AG09309 (cell line): ENCODE results near the gene DPH3.

Experiments
- DNase-seq: peaks from one replicate; pipeline ENCODE4 v3.0.0-alpha.2; 2010; ENCODE audit warnings: low read depth
- H3K4me3 ChIP-seq: 2 replicates; pipeline ENCODE4 v1.5.1; 2011; ENCODE audit warnings: mild to moderate bottlenecking, low read depth, low read length, moderate library complexity; ENCODE audit not compliant: control insufficient read depth
- TF ChIP-seq, protein P1 (sequence below): IDR thresholded peaks from 2 replicates; pipeline ENCODE4 v1.5.1; 2011; ENCODE audit warnings: mild to moderate bottlenecking, low read depth, low read length, inconsistent platforms; ENCODE audit not compliant: insufficient read depth, control insufficient read depth; ENCODE audit errors: missing control alignments

The DPH3 gene

DNA sequence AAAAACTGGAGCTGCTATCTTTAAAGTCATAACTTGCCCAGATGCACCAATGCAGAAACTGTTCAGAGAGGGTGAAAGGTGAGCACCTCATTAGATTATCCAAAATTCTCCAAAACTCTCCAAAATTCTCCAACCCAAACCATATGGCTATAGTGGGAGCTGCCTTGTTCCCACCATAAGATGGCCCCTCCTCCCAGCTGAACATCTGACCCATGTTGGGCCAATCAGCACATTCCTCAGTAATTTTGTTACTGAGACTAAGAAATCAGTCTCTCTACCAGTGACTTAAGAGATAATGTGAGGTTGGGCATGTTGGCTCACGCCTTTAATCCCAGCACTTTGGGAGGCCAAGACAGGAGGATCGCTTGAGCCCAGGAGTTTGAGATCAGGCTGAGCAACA, 32.8 kb downstream of the DPH3 start:
- DNase-seq, result no peak
- no peak overlapping the region for H3K4me3 ChIP-seq
- TF ChIP-seq, protein P1, sequence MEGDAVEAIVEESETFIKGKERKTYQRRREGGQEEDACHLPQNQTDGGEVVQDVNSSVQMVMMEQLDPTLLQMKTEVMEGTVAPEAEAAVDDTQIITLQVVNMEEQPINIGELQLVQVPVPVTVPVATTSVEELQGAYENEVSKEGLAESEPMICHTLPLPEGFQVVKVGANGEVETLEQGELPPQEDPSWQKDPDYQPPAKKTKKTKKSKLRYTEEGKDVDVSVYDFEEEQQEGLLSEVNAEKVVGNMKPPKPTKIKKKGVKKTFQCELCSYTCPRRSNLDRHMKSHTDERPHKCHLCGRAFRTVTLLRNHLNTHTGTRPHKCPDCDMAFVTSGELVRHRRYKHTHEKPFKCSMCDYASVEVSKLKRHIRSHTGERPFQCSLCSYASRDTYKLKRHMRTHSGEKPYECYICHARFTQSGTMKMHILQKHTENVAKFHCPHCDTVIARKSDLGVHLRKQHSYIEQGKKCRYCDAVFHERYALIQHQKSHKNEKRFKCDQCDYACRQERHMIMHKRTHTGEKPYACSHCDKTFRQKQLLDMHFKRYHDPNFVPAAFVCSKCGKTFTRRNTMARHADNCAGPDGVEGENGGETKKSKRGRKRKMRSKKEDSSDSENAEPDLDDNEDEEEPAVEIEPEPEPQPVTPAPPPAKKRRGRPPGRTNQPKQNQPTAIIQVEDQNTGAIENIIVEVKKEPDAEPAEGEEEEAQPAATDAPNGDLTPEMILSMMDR, result no peak

DNA sequence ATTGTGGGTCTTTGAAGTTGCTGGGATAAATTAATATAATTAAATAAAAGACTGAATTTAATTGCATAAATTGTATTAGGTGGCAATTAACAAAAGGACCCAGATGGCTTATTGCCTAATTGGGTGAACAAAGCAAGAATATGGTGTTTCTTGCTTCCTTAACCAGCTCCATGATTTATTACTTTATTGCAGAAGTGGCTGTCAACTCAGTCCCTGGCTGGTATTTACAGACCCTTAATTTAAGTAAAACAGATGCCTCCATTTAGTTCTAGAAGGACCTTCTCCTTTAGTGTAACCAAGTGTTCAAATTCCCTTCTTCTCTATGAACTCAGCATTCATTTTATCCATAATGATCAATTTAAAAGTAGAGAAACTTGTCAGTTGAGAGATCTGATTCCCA, 35.1 kb downstream of the DPH3 start:
- no peak overlapping the region for H3K4me3 ChIP-seq
- no peak for DNase-seq
- TF ChIP-seq, protein P1, result no peak

DNA sequence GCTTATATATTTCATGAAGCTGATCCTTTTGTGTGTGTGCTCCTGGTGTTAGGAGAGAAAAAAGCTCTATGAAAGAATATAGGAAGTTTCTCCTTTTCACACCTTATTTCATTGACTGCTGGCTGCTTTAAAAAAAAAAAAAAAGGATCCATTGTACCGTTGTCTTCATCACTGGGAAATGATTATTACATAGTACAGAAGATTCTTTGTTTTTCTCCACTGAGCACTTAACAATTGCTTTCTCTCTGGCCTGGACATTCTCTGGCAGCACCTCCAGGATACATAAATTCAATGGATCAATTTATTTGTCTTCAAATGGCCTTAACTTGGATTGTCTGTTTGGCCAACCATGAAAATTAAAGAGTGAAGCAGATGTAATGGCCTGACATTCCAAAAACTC, 37.2 kb downstream of the DPH3 start:
- TF ChIP-seq, protein P1, result no peak
- DNase-seq, result no peak
- no peak overlapping the region for H3K4me3 ChIP-seq

DNA sequence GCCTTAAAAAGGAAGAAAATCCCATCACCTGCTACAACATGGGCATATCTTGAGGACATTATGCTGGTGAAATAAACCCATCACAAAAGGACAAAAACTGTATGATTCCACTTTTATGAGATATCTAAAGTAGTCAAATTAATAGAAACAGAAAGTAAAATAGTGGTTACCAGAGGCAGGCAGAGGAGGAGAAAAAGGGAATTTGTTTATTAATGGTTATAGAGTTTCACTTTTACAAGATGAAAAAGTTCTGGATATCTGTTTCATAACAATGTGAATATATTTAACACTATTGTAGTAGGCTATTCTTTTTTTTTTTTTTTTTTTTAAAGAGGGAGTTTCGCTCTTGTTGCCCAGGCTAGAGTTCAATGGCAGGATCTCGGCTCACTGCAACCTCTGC, 40.4 kb downstream of the DPH3 start:
- DNase-seq, result no peak
- H3K4me3 ChIP-seq, result no peak overlapping the region
- TF ChIP-seq, protein P1, result no peak

DNA sequence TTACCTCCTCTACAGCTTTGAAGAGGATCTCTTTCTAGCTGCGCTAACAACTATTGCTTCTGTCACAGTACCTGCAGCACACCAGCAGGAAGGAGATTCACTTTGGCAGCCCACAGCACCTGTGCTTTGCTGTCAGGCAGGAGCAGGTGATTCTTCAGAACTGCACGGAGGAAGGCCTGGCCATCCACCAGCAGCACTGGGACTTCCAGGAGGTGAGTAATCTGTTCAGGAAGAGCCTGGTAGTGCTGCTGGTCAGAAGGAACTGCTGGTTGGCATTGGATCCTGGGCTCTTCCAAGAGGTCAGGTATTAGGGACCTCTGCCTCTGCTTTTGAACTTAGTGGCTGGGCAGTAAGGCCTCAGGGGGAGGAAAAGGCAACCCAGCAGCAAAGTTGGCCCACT, 42.2 kb downstream of the DPH3 start:
- no peak overlapping the region for H3K4me3 ChIP-seq
- TF ChIP-seq, protein P1, result no peak
- no peak for DNase-seq

DNA sequence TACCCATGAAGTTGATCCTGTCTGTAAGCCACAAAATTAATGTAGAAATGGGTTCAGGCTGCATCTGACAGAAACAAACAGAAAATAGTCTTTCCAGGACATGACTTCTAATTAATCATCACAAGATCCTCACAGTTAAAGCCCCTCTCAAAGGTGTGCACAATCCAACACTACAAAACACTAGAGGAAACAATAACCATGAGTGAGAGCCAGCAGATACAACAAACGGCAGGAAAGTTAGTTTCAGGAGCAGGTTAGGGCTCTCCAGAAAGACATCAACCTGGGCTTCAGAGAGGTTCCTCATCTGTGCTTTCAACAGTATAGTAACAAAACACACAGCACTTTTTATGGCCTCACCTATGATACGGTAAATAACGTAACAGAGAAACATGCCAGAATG, 42.8 kb downstream of the DPH3 start:
- TF ChIP-seq, protein P1, result no peak
- DNase-seq, result no peak
- H3K4me3 ChIP-seq, result no peak overlapping the region

DNA sequence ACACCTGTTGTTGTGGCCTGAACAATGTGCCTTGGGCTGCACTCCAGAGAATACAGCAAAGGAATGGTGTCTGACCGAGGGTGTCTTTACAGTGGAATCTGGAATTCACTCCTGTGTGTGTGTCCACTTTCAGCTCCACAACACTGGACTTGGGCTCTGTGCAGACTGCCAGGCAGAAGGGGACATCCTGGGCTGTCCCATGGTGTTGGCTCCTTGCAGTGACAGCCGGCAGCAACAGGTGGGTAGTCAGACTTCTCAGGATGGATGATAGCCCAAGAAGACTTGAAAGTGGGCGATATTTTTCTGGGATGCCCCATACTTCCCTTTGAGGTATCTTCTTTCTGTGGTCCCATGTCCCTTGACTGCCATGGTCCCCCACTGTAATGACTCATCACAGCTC, 45.0 kb downstream of the DPH3 start:
- DNase-seq, result no peak
- no peak overlapping the region for H3K4me3 ChIP-seq
- TF ChIP-seq, protein P1, result no peak
